Left ventricle myocardium inferior (tissue), 1 donor: ENCODE data around the gene FLT1. TPM values are rescaled to one million over a fixed set of nuclear protein-coding genes. Genes with fewer than 3 reads are reported as not detected.

Experiments
- DNase-seq: peaks from one replicate; pipeline ENCODE4 v3.0.0-alpha.2; 2020
- H3K27ac ChIP-seq: fragments of 200-600 bp; replicated peaks from 2 replicates; pipeline ENCODE4 v1.8.0; 2021
- H3K27me3 ChIP-seq: fragments of 200-600 bp; 2 replicates; pipeline ENCODE4 v1.8.0; 2021; ENCODE audit warnings: low read depth
- H3K36me3 ChIP-seq: fragments of 200-600 bp; 2 replicates; pipeline ENCODE4 v1.8.0; 2021
- H3K4me1 ChIP-seq: fragments of 200-600 bp; 2 replicates; pipeline ENCODE4 v1.8.0; 2021
- H3K4me3 ChIP-seq: fragments of 200-600 bp; 2 replicates; pipeline ENCODE4 v1.8.0; 2021; ENCODE audit warnings: mild to moderate bottlenecking, moderate library complexity
- H3K9me3 ChIP-seq: fragments of 200-600 bp; replicated peaks from 2 replicates; pipeline ENCODE4 v1.8.0; 2021
- intact Hi-C: fragments of 100-400 bp; cut with micrococcal nuclease; formaldehyde crosslinking; loops from one replicate; pipeline ENCODE4 v1.11.0; 2022
- total RNA-seq: library from RNA; stranded (reverse); fragmentation: NEBNext Ultra II Directional; extraction: Animal tissue kit (Norgen Biotek cat#: 25700); gene quantifications from one replicate; pipeline ENCODE4 v1.2.1, GENCODE V29; 2021
- TF ChIP-seq, protein P1 (sequence below): fragments of 200-600 bp; IDR thresholded peaks from 2 replicates; pipeline ENCODE4 v1.8.0; 2021; ENCODE audit warnings: antibody characterized with exemption, mild to moderate bottlenecking, borderline replicate concordance
- donor health status: DM: no; HTN: yes; CAD: no; lungs with severe emphysema.

FLT1 gene
- total RNA-seq, 1 donor from 2014 or later: 40.7 TPM

DNA sequence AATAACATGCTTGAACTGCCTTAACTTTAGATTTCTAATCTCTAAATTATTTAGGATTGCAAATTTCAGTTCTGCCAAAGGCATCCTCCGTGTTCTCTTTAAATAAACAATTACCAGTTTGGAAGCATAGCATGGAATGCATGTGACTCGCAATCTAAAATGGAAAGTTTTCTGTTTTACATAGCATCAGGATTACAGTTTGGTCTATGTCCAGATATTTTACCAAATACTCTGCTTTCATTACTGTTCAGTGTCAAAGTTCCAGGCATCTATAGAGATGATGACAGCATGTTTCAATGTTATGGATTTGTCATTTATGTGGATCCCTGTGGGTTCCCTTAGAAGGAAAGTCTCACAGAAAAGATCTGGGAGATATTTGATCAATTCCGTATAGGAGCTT, 16.8 kb downstream of the FLT1 start:
- intact Hi-C loops: no loop called here

DNA sequence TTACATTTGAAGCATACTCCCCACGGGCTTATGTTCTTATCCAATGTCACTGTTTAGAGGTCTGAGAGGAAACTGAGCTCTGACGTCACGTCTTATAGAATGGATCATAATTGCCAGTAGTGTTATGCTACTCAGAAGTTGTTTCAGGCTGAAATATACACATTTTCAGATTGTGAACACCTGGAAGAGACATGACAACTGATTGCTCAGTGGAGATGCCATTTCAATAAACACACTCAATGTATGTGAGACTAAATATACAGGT, 17.3 kb downstream of the FLT1 start:
- intact Hi-C loops: no loop called here
- DNase-seq: no peak
- TF ChIP-seq, protein P1, sequence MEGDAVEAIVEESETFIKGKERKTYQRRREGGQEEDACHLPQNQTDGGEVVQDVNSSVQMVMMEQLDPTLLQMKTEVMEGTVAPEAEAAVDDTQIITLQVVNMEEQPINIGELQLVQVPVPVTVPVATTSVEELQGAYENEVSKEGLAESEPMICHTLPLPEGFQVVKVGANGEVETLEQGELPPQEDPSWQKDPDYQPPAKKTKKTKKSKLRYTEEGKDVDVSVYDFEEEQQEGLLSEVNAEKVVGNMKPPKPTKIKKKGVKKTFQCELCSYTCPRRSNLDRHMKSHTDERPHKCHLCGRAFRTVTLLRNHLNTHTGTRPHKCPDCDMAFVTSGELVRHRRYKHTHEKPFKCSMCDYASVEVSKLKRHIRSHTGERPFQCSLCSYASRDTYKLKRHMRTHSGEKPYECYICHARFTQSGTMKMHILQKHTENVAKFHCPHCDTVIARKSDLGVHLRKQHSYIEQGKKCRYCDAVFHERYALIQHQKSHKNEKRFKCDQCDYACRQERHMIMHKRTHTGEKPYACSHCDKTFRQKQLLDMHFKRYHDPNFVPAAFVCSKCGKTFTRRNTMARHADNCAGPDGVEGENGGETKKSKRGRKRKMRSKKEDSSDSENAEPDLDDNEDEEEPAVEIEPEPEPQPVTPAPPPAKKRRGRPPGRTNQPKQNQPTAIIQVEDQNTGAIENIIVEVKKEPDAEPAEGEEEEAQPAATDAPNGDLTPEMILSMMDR: no peak
- no peaks in the 10 kb centered on the region for H3K36me3 ChIP-seq
- no peaks in the 10 kb centered on the region for H3K27me3 ChIP-seq
- no peaks in the 10 kb centered on the region for H3K9me3 ChIP-seq
- peaks cover 64% of the 10 kb centered on the region for H3K4me1 ChIP-seq
- no peak overlapping the region for H3K27ac ChIP-seq
- no peak overlapping the region for H3K4me3 ChIP-seq

More for the DNA sequence above, 16.8 kb downstream of the FLT1 start:
- TF ChIP-seq, protein P1: no peak
- peaks cover 62% of the 10 kb centered on the region for H3K4me1 ChIP-seq
- H3K36me3 ChIP-seq: no peaks in the 10 kb centered on the region
- H3K4me3 ChIP-seq: no peak overlapping the region
- DNase-seq: no peak
- H3K9me3 ChIP-seq: no peaks in the 10 kb centered on the region
- H3K27ac ChIP-seq: no peak overlapping the region
- no peaks in the 10 kb centered on the region for H3K27me3 ChIP-seq

DNA sequence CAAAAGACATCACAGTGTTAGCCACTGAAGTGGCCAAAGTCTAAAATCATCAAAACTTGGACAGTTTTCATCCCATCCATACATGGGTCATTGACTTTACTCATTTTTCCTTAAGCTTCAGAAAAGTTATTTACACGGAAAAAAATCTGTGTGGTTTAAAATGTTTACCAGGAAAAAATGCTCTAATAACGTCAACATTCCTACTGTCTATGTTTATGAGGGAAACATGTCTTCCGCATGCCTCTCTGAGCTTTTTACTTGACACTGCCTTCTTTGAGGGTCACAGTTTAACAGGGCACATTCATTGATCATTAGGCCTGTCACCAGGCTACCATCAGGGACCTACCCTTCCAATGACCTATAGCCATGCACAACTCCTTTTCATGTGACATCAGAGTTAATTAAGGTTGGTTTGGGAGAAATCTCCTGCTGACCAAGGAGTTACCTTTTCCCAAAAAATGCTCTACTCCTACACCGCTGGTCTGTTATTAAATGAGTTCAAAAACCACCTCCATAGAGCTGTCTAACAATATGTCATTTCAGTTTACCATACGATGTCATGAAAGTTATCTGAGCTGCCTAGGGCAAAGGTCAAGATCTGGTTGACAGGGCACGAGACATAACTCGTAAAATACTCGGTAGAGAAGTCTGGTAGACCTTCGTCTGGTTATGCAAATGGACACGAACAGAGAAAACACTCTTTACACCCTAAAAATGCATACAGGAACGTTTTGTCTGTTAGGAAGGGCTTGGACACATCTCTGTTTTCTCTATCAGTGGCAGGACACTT, 17.8 kb downstream of the FLT1 start:
- Histone ChIP-seq H3K27ac (no peak overlapping the region), H3K27me3 (no peaks in the 10 kb centered on the region), H3K36me3 (no peaks in the 10 kb centered on the region), H3K4me3 (no peak overlapping the region), H3K9me3 (no peaks in the 10 kb centered on the region), H3K4me1 (peaks cover 68% of the 10 kb centered on the region)
- DNase-seq: no peak
- TF ChIP-seq, protein P1: no peak
- intact Hi-C loops: no loop called here

DNA sequence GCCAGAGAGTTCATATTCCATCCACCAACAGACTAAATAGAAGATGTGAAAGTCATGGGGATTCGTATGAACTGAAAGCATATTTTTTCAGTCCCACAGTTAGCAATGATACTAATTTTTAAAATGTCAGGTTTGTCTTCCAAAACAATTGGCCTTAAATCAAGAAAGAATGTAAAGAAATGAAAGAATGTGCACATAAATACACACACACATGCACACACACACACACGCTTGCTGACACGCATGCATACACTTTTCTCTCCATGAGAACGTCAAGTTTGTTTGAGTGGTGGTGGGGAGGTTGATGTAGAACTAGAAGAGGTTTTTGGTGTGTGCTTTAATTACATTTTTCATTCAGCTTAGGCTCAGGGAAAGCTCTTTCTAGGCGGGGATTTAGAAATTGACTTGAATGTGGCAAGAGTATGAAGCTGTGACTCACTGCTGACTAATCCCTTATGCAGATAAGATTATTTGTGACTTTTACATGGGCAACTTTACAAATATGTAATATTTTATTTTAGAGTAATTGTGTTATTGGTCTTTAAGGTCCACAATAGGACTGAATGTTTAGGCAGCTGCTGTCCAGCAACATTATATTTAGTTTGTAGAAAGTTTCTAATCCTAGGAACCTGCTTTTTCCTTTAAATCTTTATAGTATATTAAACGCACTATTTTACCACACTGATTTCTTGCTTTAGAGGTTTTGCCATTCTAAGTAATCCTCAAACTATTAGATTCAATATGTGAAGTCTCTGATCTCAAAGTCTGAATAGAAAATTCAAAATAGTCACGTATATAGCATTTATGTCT, 18.8 kb downstream of the FLT1 start:
- no peak overlapping the region for H3K27ac ChIP-seq
- H3K27me3 ChIP-seq: no peaks in the 10 kb centered on the region
- intact Hi-C loops: no loop called here
- TF ChIP-seq, protein P1: no peak
- no peak overlapping the region for H3K4me3 ChIP-seq
- no peaks in the 10 kb centered on the region for H3K36me3 ChIP-seq
- peaks cover 76% of the 10 kb centered on the region for H3K4me1 ChIP-seq
- no peaks in the 10 kb centered on the region for H3K9me3 ChIP-seq
- no peak for DNase-seq

DNA sequence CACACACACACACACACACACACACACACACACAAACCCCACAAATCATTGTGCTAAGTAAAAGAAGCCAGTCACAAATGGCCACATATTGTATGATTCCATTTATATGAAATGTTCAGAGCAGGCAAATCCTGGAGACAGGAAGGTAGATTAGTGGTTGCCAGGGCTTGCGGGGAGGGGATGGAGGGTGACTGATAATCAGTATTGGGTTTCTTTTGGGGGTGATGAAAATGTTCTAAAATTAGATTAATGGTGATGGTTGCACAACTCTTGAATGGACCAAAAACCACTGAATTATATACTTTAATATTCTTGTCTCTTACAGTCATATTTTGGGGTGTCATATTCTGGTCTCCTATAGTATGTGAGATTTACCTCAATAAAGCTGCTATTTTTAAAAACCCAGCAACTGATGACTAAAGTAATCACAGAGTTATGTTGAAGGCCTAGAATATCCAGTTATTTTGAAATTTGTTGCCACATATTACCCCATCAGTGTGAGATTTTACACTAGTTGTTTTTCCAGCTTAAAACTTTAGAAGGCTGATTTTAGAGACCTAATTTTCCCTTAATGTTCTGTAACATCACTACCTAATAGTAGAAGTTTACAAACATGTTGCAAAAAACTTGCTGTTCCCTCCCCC, 20.3 kb downstream of the FLT1 start:
- peaks cover 78% of the 10 kb centered on the region for H3K4me1 ChIP-seq
- no peak for DNase-seq
- TF ChIP-seq, protein P1: no peak

More for the DNA sequence above, 20.3 kb downstream of the FLT1 start:
- intact Hi-C loops: no loop called here
- no peaks in the 10 kb centered on the region for H3K27me3 ChIP-seq
- H3K36me3 ChIP-seq: no peaks in the 10 kb centered on the region
- H3K27ac ChIP-seq: no peak overlapping the region
- H3K9me3 ChIP-seq: no peaks in the 10 kb centered on the region
- H3K4me3 ChIP-seq: no peak overlapping the region
